MM.1S (cell line): Measurements from ENCODE around the gene DAB2.
"Not testable (repeated sequence)": the region's sequence is repeated elsewhere in the genome, so short reads cannot be mapped to it uniquely, and the experiment has no call there.

Source experiments
- DNase-seq: peaks from one replicate; pipeline ENCODE4 v3.0.0-alpha.2; 2015
- H2AFZ ChIP-seq: fragments of 300-600 bp; sonication (generic); 2 replicates; pipeline ENCODE4 v1.6.0; 2016; ENCODE audit warnings: antibody characterized with exemption, low read length
- H3F3A ChIP-seq: fragments of 300-600 bp; sonication (generic); 2 replicates; pipeline ENCODE4 v1.6.1; 2016; ENCODE audit warnings: mild to moderate bottlenecking, antibody characterized with exemption, low read length, moderate library complexity, mixed read lengths; ENCODE audit not compliant: insufficient read depth
- H3K27ac ChIP-seq: fragments of 300-600 bp; sonication (generic); 2 replicates; pipeline ENCODE4 v1.5.1; 2016; ENCODE audit warnings: mild to moderate bottlenecking, low read length
- H3K27me3 ChIP-seq: fragments of 300-600 bp; sonication (generic); replicated peaks from 2 replicates; pipeline ENCODE4 v1.6.0; 2016; ENCODE audit warnings: low read length; ENCODE audit not compliant: insufficient read depth
- H3K36me3 ChIP-seq: fragments of 300-600 bp; sonication (generic); replicated peaks from 2 replicates; pipeline ENCODE4 v1.6.1; 2016; ENCODE audit warnings: mild to moderate bottlenecking, low read length, mixed read lengths; ENCODE audit not compliant: insufficient read depth
- H3K4me1 ChIP-seq: fragments of 300-600 bp; sonication (generic); 2 replicates; pipeline ENCODE4 v1.6.1; 2016; ENCODE audit warnings: low read length, mixed read lengths
- H3K4me2 ChIP-seq: fragments of 300-600 bp; sonication (generic); 2 replicates; pipeline ENCODE4 v1.6.0; 2016; ENCODE audit warnings: low read depth, low read length
- H3K4me3 ChIP-seq: fragments of 300-600 bp; sonication (generic); 2 replicates; pipeline ENCODE4 v1.5.1; 2016; ENCODE audit warnings: low read length, mixed read lengths
- H3K79me2 ChIP-seq: fragments of 300-600 bp; sonication (generic); 2 replicates; pipeline ENCODE4 v1.6.1; 2016; ENCODE audit warnings: mixed run types, low read length, mixed read lengths
- H3K9ac ChIP-seq: fragments of 300-600 bp; sonication (generic); 2 replicates; pipeline ENCODE4 v1.6.1; 2016; ENCODE audit warnings: low read length, mixed read lengths
- H3K9me2 ChIP-seq: fragments of 300-600 bp; sonication (generic); replicated peaks from 2 replicates; pipeline ENCODE4 v1.6.1; 2016; ENCODE audit warnings: mild to moderate bottlenecking, low read length, mixed read lengths; ENCODE audit not compliant: insufficient read depth
- H3K9me3 ChIP-seq: fragments of 300-600 bp; sonication (generic); replicated peaks from 2 replicates; pipeline ENCODE4 v1.6.1; 2016; ENCODE audit warnings: mild to moderate bottlenecking, low read length, mixed read lengths; ENCODE audit not compliant: insufficient read depth
- H4K20me1 ChIP-seq: fragments of 300-600 bp; sonication (generic); 2 replicates; pipeline ENCODE4 v1.6.1; 2016; ENCODE audit warnings: mild to moderate bottlenecking, low read length, moderate library complexity, mixed read lengths; ENCODE audit not compliant: insufficient read depth
- CTCF ChIP-seq: fragments of 300-600 bp; sonication (generic); IDR thresholded peaks from 2 replicates; pipeline ENCODE4 v1.5.1; 2016; ENCODE audit warnings: antibody characterized with exemption, low read length, mixed read lengths
- EZH2 ChIP-seq: fragments of 300-600 bp; sonication (generic); optimal IDR thresholded peaks from 2 replicates; pipeline ENCODE3; 2017; ENCODE audit warnings: low read depth, mild to moderate bottlenecking, antibody characterized with exemption, low read length, mixed read lengths
- EZH2phosphoT487 ChIP-seq: fragments of 300-600 bp; sonication (generic); IDR thresholded peaks from 2 replicates; pipeline ENCODE4 v1.6.1; 2018; ENCODE audit warnings: antibody characterized with exemption, low read length

Gene DAB2

GRCh38 chr5:39341896-39342295, 82.9 kb downstream of the DAB2 start:
- Histone ChIP-seq H3K4me1 (no peaks in the 10 kb centered on the region), H3F3A (no peaks in the 10 kb centered on the region), H4K20me1 (no peaks in the 10 kb centered on the region), H2AFZ (no peak overlapping the region), H3K9ac (no peak overlapping the region), H3K9me3 (no peaks in the 10 kb centered on the region), H3K9me2 (no peaks in the 10 kb centered on the region), H3K36me3 (no peaks in the 10 kb centered on the region), H3K27me3 (no peaks in the 10 kb centered on the region), H3K79me2 (no peaks in the 10 kb centered on the region), H3K4me3 (no peak overlapping the region), H3K4me2 (no peak overlapping the region), H3K27ac (no peak overlapping the region)
- TF ChIP-seq EZH2phosphoT487 (no peak), EZH2 (no peak), CTCF (no peak)
- no peak for DNase-seq

GRCh38 chr5:39340506-39340905, 84.3 kb downstream of the DAB2 start:
- H3K9me2 ChIP-seq, result no peaks in the 10 kb centered on the region
- H3K9ac ChIP-seq, result no peak overlapping the region
- no peaks in the 10 kb centered on the region for H3K36me3 ChIP-seq
- DNase-seq, result no peak
- no peaks in the 10 kb centered on the region for H4K20me1 ChIP-seq
- no peaks in the 10 kb centered on the region for H3K79me2 ChIP-seq
- H3K27me3 ChIP-seq, result no peaks in the 10 kb centered on the region
- H3K4me2 ChIP-seq, result no peak overlapping the region
- H3K27ac ChIP-seq, result no peak overlapping the region
- no peak overlapping the region for H2AFZ ChIP-seq
- no peaks in the 10 kb centered on the region for H3K4me1 ChIP-seq
- TF ChIP-seq EZH2phosphoT487, result no peak
- TF ChIP-seq EZH2, result no peak
- H3K4me3 ChIP-seq, result no peak overlapping the region
- no peaks in the 10 kb centered on the region for H3K9me3 ChIP-seq
- H3F3A ChIP-seq, result no peaks in the 10 kb centered on the region

GRCh38 chr5:39337252-39337915, 87.4 kb downstream of the DAB2 start:
- Histone ChIP-seq H3K27ac (no peak overlapping the region), H3K79me2 (no peaks in the 10 kb centered on the region), H3K36me3 (no peaks in the 10 kb centered on the region), H3K9me3 (no peaks in the 10 kb centered on the region), H3K27me3 (no peaks in the 10 kb centered on the region), H3K4me1 (no peaks in the 10 kb centered on the region), H3K9me2 (no peaks in the 10 kb centered on the region), H4K20me1 (no peaks in the 10 kb centered on the region), H3K9ac (no peak overlapping the region), H2AFZ (no peak overlapping the region), H3F3A (no peaks in the 10 kb centered on the region), H3K4me2 (no peak overlapping the region), H3K4me3 (no peak overlapping the region)
- peak; percentile 1 for DNase-seq
- TF ChIP-seq EZH2phosphoT487 (no peak), CTCF (no peak), EZH2 (no peak)

- H3K79me2 ChIP-seq, H3K27ac ChIP-seq, H2AFZ ChIP-seq, H3K27me3 ChIP-seq, H3K9me2 ChIP-seq, DNase-seq, H3K4me1 ChIP-seq, H4K20me1 ChIP-seq, H3K4me2 ChIP-seq, H3K36me3 ChIP-seq, H3K9me3 ChIP-seq, H3F3A ChIP-seq, H3K9ac ChIP-seq, H3K4me3 ChIP-seq: not testable (repeated sequence)
Measured at GRCh38 chr5:39334296-39334695, 90.5 kb downstream of the DAB2 start.
